AG20443 (cell line): ENCODE measurements around the gene KCNMB1.

ENCODE experiments used
- DNase-seq: peaks from one replicate; pipeline ENCODE4 v3.0.0; 2012; ENCODE audit warnings: low spot score, mixed read lengths

The KCNMB1 gene, protein sequence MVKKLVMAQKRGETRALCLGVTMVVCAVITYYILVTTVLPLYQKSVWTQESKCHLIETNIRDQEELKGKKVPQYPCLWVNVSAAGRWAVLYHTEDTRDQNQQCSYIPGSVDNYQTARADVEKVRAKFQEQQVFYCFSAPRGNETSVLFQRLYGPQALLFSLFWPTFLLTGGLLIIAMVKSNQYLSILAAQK

DNA sequence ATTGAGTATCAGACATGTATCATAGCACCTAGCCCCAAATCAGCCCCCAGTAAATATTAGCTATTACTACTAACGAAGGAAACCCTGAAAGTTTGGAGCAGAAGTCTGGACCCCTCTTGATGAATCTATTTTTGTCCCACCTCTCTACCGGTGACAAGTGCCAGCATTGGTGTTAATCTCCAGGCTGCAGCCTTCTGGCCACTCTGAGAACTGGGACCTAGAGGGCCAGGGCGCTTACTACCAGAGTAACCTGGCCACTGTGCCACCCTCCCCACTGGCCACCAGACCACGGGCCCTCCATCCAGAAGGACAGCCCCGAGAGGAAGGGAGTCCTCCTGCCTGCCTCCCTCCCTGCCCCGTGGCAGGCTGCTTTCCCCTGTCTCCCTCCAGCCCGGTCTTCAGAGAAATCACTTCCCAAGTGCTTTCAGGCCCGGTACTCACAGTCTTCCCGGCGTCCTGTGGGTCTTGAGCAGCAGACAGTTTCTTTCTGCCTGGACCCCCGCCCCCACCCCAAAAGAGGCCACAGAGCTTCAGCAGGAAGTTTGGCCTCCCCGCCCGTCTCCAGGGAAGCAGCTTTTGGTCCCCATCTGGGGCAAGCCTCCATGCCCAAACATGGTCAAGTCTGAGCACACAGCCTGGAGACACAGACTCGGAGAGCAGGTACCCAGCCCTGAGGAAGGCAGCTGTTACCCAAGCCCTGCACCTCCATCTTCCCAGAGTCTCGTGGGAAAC, at the start of gene KCNMB1:
KCNMB1 (minus strand) TSS at position 550 of the 732 bp plus-strand sequence. CDS start 3,920 bp downstream, outside the sequence.
- no peak for DNase-seq

DNA sequence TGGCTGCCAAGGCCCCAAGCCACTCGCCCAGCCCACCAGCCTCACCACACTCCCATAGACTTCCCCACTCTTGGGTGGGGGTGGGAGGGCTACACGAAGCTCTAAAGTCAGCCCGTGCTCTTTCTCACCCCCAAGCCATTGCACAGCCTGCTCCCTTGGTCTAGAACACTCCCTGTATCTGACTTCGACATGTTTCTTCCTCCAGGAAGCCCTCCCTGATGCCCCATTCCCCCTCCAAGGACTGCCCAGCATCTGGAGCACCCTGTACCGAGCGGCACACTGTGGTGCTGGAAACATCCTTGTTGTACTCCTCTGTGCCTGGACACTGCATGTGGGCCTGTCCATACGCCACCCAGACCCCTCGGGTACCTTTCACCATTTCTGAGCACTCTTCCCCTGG, 49.4 kb upstream of the KCNMB1 start:
- no peak for DNase-seq

DNA sequence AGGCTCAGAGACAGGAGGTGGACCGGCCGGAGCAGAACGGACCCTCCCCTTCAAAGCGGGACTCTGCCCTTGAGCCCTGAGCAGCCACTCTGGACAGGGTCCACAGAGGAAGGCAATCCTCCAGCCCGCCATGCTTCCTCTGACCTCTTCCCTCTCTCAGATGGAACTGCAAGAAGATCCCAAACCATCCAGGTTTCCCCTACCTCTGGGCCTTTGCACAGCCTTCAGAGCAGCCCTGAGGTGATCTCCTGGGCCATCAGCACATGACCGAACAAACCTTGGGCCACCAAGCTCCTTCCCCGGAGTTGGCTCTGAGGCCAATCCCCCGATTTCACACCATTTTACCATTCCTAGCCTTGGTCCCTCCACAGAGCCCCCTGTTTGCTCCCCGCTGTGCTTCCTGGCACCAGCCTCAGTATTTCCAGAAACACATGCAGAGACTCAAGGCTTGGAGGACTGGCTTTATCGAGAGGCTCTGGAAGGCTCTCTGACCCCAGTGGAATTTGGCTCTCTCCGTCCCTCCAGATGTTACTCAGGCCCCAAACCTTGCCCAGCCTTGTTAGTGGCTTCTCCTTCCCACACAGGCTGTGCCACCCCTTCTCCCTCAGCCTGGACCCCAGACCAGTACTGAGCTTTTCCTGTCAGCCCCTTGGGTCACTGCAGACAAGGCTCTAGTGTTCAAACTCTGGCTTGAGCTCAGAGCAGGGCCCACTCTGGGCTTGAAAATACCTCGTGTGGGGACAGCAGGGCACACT, 48.6 kb upstream of the KCNMB1 start:
- no peak for DNase-seq

DNA sequence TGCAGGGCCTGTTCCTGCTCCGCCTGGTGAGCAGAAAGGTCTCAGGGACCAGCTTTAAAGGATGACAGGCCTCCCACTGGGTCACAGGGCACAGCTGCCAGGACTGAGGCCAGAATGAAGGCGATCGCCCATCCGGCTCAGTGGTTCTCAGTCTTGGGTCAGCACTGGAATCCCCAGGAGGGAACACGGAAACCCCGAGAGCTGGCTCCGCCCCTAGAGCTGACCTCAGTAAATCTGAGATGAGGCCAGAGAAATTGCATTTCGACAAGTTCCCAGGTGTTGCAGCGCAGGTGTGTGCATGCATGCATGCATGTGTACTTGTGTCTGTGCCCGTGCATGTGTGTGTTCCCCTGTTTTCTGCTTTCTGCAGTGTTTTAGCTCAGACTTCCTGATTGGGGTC, 47.2 kb upstream of the KCNMB1 start:
- no peak for DNase-seq

DNA sequence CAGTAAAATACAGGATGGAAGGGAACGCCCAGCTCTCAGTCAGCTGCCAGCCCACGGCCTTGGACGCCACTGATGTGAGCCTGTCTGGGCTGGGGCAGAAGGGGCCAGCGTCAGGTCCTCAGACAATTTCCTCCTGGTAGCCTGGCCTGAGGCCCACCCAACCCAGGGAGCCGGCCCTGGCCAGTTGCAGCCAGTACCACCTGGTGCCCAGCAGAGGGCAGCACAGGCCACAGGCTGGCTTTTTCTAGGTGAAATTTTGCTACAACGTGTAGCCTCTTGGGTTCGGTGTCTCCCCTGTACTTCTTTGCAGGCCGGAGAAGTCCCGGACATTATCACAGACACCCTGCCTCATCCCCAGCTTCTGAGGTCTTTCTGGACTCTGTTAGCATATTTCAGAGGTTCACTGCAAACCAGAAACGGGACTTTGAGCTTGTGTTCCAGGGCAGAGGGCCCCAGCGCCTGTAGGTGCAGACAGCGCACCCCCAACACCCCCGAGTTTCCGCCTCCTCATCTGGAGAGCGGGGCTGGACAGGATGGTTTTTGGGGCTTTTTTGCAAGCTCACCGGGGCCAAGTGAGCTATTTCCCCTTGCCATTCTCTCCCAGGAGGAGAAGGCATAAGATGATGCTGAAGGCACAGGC, 45.9 kb upstream of the KCNMB1 start:
- DNase-seq = peak; percentile 91

DNA sequence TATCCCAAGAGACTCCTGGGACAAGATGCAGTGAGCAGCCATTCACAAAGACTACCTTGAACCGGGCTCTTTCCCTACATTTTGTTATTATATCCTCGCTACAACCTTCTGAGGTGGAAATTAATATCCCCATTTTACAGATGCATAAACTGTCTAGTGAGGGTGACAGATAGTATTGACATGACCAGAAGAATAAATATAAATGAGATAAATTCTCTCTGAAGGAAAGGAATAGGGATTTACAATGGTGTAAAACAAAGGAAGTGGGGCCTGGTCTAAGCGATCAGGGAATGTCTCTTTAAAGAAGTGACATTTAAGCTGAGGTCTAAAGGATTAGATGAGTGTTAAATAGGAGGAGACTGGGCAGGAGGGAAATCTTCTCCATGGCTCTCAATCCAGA, 43.5 kb upstream of the KCNMB1 start:
- no peak for DNase-seq

DNA sequence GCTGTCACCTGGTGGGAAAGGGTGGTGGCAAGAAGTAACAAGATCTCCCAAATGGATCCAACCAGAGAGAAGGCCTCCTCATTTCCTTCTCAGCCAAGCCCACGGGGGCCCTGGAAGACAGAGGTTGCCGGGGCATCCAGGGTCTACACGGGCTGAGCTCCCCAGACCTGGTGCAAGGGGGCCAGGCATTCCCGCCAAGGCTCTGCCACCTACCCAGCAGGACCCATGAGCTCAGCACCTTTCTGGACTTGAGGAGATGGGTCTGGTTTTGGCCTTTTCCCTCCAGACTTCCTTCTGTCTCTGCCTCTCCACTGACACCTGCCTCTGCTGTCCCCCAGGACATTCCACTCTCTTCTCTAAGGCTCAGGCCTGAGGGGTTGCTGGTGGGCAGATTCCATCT, 42.4 kb upstream of the KCNMB1 start:
- DNase-seq = no peak

DNA sequence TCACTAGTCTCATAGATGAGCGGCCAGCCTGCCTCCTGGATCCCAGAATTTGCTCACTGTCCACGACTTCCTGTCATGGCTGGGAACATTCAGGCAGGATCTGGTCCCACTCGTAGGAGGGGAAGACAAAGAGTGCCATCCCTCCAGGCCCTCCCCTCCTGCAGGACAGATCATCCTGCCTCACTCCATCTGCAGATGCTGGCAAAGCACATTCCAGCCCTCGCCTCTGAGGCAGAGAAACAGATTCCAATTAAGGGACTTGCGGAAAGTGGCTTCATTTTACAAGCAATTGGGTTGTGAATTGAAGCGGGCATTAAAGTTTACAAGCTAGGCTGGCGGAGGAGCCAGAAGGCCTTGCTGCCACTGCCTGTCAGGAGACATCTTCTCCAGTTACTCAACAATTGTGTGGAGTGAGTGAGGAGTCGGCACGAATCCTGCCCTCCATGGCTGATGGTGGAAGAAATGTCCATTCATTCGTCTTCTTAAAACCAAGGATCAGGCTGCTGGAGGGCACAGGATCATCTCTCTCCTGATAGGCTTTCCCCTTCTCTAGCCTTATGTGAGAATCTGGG, 41.8 kb upstream of the KCNMB1 start:
- DNase-seq = peak; percentile 25

DNA sequence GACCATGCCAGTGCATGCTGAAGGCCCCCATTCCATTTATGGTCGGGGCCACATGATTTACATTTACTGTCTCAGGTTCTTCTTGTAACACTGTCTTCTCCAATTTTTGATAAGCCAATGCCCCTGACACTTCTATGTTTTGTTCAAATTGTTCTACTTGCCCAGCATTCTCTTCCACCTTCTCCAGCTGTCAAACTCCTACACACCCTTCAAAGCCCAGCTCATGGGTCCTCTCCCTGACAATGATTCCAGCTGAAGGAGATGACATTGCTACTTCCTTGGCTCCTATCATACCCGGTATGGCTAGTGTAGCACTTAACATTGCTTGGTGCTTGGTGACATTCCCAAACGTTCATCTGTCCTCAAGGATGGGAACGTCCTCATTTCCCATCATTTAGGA, 41.1 kb upstream of the KCNMB1 start:
- DNase-seq = no peak

DNA sequence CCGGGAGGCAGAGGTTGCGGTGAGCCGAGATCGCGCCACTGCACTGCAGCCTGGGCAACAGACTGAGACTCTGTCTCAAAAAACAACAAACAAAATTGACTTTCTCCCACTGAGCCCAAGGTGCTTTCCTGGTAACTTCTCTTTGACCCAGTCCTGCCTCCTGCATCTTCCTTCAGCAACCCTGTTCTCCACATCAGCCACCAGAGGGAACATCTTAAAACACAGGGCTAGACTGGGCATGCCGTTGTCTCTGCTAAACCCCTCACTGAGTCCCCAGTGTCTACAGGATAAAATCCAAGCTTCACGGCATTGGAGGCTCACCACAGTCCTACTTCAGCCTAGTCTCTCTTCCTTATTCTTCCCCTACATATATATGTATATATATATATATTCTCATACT, 39.8 kb upstream of the KCNMB1 start:
- DNase-seq = peak; percentile 43

DNA sequence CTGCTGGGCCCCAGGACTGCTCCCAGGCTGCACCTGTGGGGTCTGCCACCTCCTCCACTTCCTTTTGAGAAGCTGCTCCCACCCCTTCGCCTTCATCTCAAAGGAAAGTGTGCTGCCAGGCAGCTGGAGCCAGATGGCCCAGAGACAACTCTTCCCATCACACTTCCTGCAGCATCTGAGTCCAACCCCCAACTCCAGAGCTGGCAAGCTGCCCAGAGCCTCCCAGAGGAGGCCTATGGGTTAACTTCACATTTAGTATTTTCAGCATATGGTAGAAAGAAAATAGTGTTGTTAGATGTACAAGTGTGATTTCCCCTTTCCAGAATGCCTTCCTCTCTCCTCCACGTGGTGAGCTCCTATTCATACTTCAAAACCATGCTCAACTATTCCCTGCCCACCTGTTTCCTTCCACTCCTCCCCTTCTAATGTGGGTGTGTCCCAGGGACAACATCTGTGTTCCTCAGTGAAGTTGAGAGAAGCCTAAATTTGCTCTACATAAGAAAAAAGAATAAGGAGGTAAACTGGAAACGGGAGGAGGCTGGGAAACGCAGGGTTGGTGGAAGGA, 38.6 kb upstream of the KCNMB1 start:
- DNase-seq = no peak

DNA sequence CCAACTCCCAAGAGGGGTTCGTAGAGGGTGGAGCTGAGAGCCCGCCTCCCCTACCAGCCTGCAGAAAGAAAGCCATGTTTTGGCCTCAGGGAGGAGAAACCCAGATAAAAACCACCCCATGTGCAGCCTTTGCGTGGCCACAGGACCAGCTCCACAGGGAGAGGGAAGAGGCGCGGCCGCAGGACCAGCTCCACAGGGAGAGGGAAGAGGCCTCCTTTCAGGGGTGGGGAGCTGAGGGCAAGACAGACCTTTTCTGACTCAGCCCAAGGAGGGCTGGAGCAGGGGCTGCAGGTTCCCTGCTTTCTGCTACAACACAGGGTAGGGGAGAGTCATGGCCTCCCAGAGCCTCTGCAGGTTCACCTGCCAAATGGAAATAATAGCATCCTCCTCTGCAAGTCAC, 37.6 kb upstream of the KCNMB1 start:
- no peak for DNase-seq

DNA sequence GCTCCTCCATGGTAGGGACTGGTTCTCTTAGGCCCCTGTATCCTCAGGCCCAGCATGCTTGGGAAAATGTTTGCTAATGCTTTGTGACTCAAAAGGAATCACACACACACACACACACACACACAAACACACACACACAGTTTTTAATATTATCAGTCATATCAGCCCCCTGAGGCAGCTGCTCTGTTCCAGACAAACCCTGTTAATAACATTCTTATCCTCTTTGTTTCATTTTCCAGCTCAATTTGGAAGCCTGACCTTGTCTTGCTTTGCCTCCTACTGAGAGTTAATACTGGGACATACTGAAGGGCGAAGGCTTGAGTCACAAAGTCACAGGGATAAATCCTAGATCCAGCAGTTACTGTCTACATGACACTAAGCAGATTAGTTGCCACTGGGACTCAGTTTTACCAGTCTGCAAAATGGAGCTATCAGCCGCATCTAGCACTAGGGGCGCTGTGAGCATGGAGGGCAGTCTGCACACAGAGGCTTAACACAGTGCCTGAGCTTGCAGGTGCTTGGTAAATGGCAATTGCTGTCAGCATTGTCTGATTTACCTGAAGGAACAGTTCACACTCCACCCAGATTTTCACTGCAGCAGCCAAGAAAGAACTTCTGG, 37.1 kb upstream of the KCNMB1 start:
- DNase-seq = no peak

DNA sequence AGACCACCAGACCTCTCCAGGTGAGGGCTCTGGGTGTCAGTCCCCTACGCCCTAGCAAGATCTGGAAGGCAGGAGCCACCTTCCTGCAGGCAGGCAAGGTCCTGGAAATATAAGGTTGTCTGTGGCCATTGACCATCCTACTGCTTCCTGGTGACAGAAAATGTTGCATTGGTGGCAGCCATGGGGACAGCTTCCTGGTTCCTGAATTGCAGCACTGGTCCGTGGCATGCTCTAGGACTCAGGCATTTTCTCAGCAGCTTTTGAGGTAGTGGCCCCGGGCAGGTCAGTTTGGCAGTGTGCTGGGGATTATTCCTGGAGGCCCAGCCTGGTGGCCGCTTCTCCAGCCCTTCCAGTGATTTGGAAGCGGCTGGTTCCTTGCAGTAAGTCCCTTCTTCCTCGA, 36.6 kb upstream of the KCNMB1 start:
- no peak for DNase-seq

DNA sequence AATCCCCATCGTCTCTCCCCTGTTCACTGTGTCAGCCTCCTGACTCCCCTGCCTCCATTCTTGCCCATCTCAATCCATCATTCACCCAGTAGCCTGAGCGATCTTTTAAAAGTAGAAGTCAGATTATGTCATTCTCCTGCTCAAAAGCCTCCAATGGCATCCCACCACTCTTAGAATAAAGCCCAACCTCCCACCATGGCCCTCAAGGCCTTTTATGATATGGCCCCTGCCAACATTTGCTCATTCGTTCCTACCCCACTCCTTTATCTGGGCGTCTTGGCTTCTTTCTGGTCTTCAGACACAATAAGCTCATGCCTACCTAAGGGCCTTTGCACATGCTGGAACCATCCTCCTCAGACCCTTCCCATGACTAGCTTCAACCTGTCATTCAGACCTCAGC, 35.5 kb upstream of the KCNMB1 start:
- no peak for DNase-seq

DNA sequence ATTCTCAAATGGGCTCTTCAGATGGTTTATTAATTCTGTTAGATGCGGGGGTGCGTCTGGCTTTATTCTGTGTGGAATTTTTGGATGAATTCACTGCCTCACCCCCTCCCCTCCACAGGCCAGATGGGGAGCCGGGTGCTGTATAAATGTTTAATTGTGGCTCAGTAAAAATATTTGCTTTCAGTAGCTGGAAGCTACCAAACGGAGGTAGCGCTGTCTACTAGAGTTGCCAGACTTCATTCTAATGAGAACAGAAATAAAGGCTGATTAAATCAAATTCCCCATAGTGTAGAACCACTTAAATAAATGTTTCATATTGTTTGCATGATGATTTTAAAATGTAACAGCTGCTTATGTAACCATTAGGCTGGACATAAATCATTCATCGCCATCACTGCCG, 34.5 kb upstream of the KCNMB1 start:
- no peak for DNase-seq

DNA sequence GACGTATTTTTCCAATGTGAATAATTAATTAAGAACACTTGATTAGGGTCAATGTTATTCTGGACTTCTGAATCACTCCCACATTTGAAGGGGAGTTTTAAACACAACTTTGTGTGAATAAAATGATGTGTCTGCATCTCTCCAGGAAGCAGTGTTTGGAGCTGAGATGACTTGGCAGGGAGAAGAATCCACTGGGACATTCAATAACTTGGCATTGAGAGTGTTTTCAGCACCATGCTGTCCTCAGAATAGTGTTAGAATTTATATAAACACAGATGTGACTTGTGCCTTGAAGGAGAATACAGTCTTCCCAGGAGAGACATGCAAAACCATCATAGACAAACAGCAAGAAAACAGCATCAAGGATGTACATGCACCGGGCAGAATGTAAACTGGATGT, 32.7 kb upstream of the KCNMB1 start:
- no peak for DNase-seq

DNA sequence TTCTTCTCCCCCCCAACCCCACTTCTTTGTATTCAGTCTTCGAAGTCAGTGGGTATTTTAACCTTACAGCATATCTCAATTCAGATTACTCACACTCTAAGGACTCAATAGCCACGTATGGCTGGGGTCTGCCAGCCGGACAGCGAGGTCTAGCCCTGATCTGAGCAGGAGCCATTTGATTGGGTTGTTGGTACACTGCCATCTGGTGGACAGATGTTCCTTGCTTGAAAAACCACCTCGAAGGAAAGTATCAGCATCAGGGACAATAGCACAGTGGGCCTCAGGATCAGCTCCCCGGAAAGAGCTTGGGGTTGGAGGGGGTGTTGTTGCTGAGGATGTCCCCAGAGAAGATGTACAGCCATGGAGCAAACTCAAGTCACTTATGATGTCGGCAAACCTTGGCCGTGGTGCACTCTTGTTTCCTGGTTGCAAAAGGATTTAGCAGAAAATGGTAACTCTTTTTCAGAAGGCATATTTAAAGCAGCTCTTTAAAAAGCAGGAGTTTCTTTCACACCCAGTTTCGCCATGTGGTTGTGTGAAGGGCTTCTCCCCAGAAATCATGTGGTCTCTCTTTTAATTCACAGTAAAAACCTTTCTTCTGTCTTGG, 31.7 kb upstream of the KCNMB1 start:
- DNase-seq = peak; percentile 82

DNA sequence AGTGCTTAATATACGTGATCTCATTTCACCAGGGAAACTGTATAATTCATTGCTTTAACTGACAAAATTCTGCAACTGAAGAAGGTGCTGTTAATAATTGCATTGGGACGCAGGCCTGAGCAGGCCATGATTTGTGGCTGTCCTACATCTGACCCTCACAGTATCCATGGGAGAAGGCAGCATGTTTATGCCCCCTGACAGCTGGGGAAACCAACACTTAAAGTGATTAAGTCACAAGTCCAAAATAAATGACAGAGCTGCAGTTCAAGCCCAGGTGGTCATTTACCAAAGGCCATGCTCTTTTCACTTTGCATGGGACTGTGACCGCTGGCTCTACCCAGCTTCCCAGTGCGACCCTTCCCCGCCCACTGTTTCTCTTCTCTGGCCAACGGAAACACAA, 30.5 kb upstream of the KCNMB1 start:
- no peak for DNase-seq

DNA sequence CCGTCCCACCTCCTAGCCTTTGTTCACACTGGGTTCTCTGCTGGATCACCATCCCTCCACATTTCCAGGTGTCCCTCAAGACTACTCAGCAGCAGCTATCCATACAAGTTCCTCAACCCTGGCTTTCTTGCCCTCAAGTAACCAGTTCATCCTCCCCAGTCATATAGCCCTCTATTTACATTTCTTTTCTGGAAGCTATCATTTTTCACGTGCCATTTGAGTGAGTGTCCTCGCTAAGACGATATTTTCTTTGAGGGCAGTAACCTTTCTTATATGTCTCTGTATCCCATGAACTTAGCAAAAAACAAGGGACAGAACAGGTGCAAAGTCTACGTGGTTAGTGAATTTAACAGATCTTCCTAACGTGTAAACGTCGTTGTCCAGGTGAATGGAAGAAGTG, 29.6 kb upstream of the KCNMB1 start:
- no peak for DNase-seq

DNA sequence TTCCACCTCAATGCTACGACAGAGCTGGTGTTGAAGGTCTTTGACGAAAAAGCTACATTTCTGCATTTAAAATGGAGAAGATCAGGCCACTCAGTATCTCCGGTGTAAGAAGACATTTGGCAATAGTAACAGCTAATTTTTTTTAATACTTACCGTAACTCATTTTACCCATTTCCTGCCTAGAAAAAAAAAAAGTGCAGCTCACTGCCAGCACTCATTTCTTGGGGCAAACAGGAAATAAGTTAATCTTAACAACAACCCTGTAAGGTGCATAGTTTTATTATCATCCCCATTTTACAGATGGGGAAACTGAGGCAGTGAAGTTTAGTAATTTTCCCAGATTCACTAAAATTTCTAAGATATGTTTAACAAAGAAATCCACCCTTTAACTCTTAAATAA, 27.4 kb upstream of the KCNMB1 start:
- no peak for DNase-seq
